HepG2 (cell line): Measurements from ENCODE around the gene STPG2. TPM values are rescaled to one million over a fixed set of nuclear protein-coding genes. Genes with fewer than 3 reads are reported as not detected.
"Not testable (repeated sequence)": the region's sequence is repeated elsewhere in the genome, so short reads cannot be mapped to it uniquely, and the experiment has no call there.

Experiments
- ATAC-seq: fragments of 200-7000 bp; cut with Tn5 transposase; 3 replicates; pipeline ENCODE4 v1.9.1; 2020; ENCODE audit warnings: mild to moderate bottlenecking, moderate library complexity
- BruUV-seq: library from RNA; stranded (reverse); fragments of 400-500 nt; replicated peaks from 2 replicates; lab custom pipeline; 2021; lab: Mats Ljungman, UMichigan
- CTCF ChIA-PET: fragments of 300-600 bp; formaldehyde crosslinking; extraction: SDS; loops from one replicate; lab custom pipeline; 2021; ENCODE audit warnings: low total read pairs, inconsistent platforms, low intra/inter-chr PET ratio; lab: Yijun Ruan, JAX
- POLR2A ChIA-PET: fragments of 350-600 bp; sonication (Branson Sonifier 250); formaldehyde crosslinking; loops from one replicate; lab custom pipeline; 2020; ENCODE audit warnings: antibody characterized with exemption, inconsistent platforms; lab: Yijun Ruan, JAX
- DNase-seq: peaks from one replicate; pipeline ENCODE4 v3.0.0-alpha.2; 2015; ENCODE audit warnings: low spot score
- FAIRE-seq: peaks from 3 replicates; lab custom pipeline; 2011; peaks lifted over from hg19 to GRCh38; lab: Jason Lieb, UNC
- H2AFZ ChIP-seq: one replicate; pipeline ENCODE4 v1.6.1; 2011; ENCODE audit warnings: low read length, inconsistent platforms
- H3K27ac ChIP-seq: fragments of 300-600 bp; 3 replicates; pipeline ENCODE4 v1.8.0; 2011; ENCODE audit warnings: mixed run types, mild to moderate bottlenecking, mixed read lengths, low read length, inconsistent platforms; ENCODE audit not compliant: insufficient read depth; ENCODE audit errors: extremely low read length
- H3K27me3 ChIP-seq, 2 experiments: fragments of 200-600 bp in 1 of 2; 2 replicates in 1 of 2; 3 replicates in 1 of 2; pipeline versions ENCODE4 v1.6.0 to v1.8.0; 2011; ENCODE audit warnings: low read length in 2 of 2, mild to moderate bottlenecking in 2 of 2, moderate library complexity in 2 of 2, inconsistent platforms in 1 of 2; ENCODE audit not compliant: insufficient read depth in 2 of 2, control insufficient read depth in 1 of 2
- H3K36me3 ChIP-seq, 2 experiments: fragments of 200-600 bp in 1 of 2; replicated peaks in 1 of 2; 2 replicates in 1 of 2; 3 replicates in 1 of 2; pipeline versions ENCODE4 v1.5.1 to v1.8.0; 2011; ENCODE audit warnings: low read length in 2 of 2, inconsistent platforms in 1 of 2; ENCODE audit not compliant: insufficient read depth in 2 of 2, control insufficient read depth in 1 of 2
- H3K4me1 ChIP-seq: 2 replicates; pipeline ENCODE4 v1.5.1; 2012; ENCODE audit warnings: low read length, inconsistent platforms; ENCODE audit not compliant: insufficient read depth
- H3K4me2 ChIP-seq: 2 replicates; pipeline ENCODE4 v1.6.0; 2011; ENCODE audit warnings: low read depth, low read length, inconsistent platforms
- H3K4me3 ChIP-seq, 3 experiments: fragments of 200-600 bp in 1 of 3; sonication (generic), shearing (Covaris generic) in 1 of 3; replicated peaks in 1 of 3; 2 replicates each; pipeline ENCODE4 v1.5.1; 2011 to 2016; ENCODE audit warnings: low read length in 3 of 3, inconsistent platforms in 2 of 3, low read depth in 2 of 3, mild to moderate bottlenecking in 2 of 3, control low read depth in 1 of 3, mixed read lengths in 1 of 3; ENCODE audit not compliant: insufficient read depth in 1 of 3
- H3K79me2 ChIP-seq: one replicate; pipeline ENCODE4 v1.6.1; 2011; ENCODE audit warnings: low read length, inconsistent platforms; ENCODE audit not compliant: insufficient read depth
- H3K9ac ChIP-seq: 2 replicates; pipeline ENCODE4 v1.6.0; 2011; ENCODE audit warnings: mild to moderate bottlenecking, low read depth, low read length, inconsistent platforms; ENCODE audit not compliant: insufficient read depth
- H3K9me3 ChIP-seq: 2 replicates; pipeline ENCODE4 v1.5.1; 2012; ENCODE audit warnings: mild to moderate bottlenecking, low read length
- H4K20me1 ChIP-seq: 2 replicates; pipeline ENCODE4 v1.6.0; 2011; ENCODE audit warnings: inconsistent platforms, mild to moderate bottlenecking, low read length, moderate library complexity; ENCODE audit not compliant: insufficient read depth
- CCDC6 ChIP-seq: sonication (generic); formaldehyde crosslinking; IDR thresholded peaks from 2 replicates; pipeline ENCODE4 v1.8.1; 2022; ENCODE audit warnings: mild to moderate bottlenecking, missing genetic modification reagents, moderate library complexity
- HDAC2 ChIP-seq: sonication (generic); formaldehyde crosslinking; IDR thresholded peaks from 2 replicates; pipeline ENCODE4 v1.4.0; 2020; ENCODE audit warnings: missing genetic modification reagents
- KAT7 ChIP-seq: IDR thresholded peaks from 2 replicates; pipeline ENCODE4 v1.6.1; 2018; ENCODE audit warnings: borderline replicate concordance, missing compliant biosample characterization
- NFRKB ChIP-seq: fragments of 450-650 bp; IDR thresholded peaks from 2 replicates; pipeline ENCODE4 v1.6.1; 2017
- SRY ChIP-seq: sonication (generic); formaldehyde crosslinking; IDR thresholded peaks from 2 replicates; pipeline ENCODE4 v1.8.0; 2022; ENCODE audit warnings: mild to moderate bottlenecking, missing genetic modification reagents
- ZNF17 ChIP-seq: sonication (generic); formaldehyde crosslinking; IDR thresholded peaks from 2 replicates; pipeline ENCODE4 v1.5.0; 2020; ENCODE audit warnings: mild to moderate bottlenecking, missing genetic modification reagents
- ZNF558 ChIP-seq: sonication (generic); formaldehyde crosslinking; IDR thresholded peaks from 2 replicates; pipeline ENCODE4 v1.9.0; 2022; ENCODE audit warnings: mild to moderate bottlenecking, missing genetic modification reagents, borderline replicate concordance
- ZNF775 ChIP-seq: sonication (generic); formaldehyde crosslinking; IDR thresholded peaks from 2 replicates; pipeline ENCODE4 v1.4.0; 2020; ENCODE audit warnings: missing genetic modification reagents, mild to moderate bottlenecking, moderate library complexity, borderline replicate concordance
- WGBS: methylation state at CpG from one replicate; pipeline ENCODE4 v1.1.6; 2017; ENCODE audit warnings: low lambda C conversion rate; 5-methylcytosine and 5-hydroxymethylcytosine counted together
- in situ Hi-C: cut with HindIII; loops from 2 replicates; pipeline ENCODE4 v1.10.0; 2017; ENCODE audit warnings: low pct_unique_long_range_greater_than_20kb; ENCODE audit not compliant: extremely low pct_ligation_motif_present
- intact Hi-C: fragments of 100-400 bp; cut with micrococcal nuclease; formaldehyde crosslinking; loops from one replicate; pipeline ENCODE4 v1.10.0; 2022; ENCODE audit not compliant: unreplicated experiment
- polyA plus RNA-seq, 8 experiments: library from polyadenylated mRNA; depleted of rRNA in 3 of 8; stranded (reverse) in 7 of 8; unstranded in 1 of 8; fragments of >200 nt; fragmentation: Illumina TruSeq in 4 of 8; extraction: Trizol in 4 of 8; gene quantifications; 2 replicates each; pipeline versions ENCODE4 v1.2.1 to v1.2.3, GENCODE V29; 2011 to 2016; ENCODE audit warnings: low read depth in 4 of 8, missing spikeins in 1 of 8, mixed read lengths in 1 of 8; ENCODE audit not compliant: insufficient read depth in 1 of 8
- total RNA-seq, 5 experiments: library from RNA; depleted of rRNA; stranded (reverse); fragments of >200 nt; fragmentation: Illumina TruSeq; extraction: Trizol; gene quantifications; 2 replicates each; pipeline ENCODE4 v1.2.3, GENCODE V29; 2016; ENCODE audit warnings: low read depth in 1 of 5
- TF ChIP-seq, protein P1 (sequence below): sonication (generic); formaldehyde crosslinking; IDR thresholded peaks from 2 replicates; pipeline ENCODE4 v1.9.0; 2022; ENCODE audit warnings: low read depth, missing genetic modification reagents
- TF ChIP-seq, protein P2 (sequence below): sonication (generic); formaldehyde crosslinking; conservative IDR thresholded peaks from 2 replicates; pipeline ENCODE4 v1.4.0; 2020; ENCODE audit warnings: missing genetic modification reagents
- TF ChIP-seq, protein P3 (sequence below): sonication (generic); formaldehyde crosslinking; IDR thresholded peaks from 2 replicates; pipeline ENCODE4 v1.5.1; 2020; ENCODE audit warnings: missing genetic modification reagents, mild to moderate bottlenecking, borderline replicate concordance

The STPG2 gene
- total and polyA plus RNA-seq, 2 of the 13 experiments (the other 11 are each of a cell fraction or from before 2014, with no cell fraction given), result 0.07 TPM; not detected in 1

DNA sequence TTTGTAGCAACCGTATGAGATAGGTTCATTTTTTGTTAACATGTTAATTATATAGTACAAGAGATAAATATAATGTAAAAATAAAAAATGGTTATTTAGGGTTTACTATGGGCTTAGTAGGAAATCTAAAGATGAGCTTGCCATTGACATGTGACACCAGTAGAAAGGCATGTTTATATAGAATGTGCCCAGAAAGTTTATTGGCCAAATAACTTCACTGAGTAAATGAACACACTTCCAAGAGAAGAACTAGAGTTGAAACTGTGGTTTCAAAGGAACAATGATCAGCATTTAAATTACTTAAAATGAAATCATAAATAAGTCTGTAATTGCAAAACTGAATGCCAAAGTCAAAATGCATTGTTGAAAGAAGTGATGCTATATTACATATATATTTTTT, 503.3 kb downstream of the STPG2 start:
- Histone ChIP-seq H3K4me2 (no peak overlapping the region), H4K20me1 (no peaks in the 10 kb centered on the region), H3K79me2 (no peaks in the 10 kb centered on the region), H3K36me3 (no peaks in the 10 kb centered on the region), H3K9me3 (no peaks in the 10 kb centered on the region), H3K9ac (no peak overlapping the region), H2AFZ (no peak overlapping the region), H3K4me1 (no peaks in the 10 kb centered on the region), H3K27ac (no peak overlapping the region), H3K27me3 (no peaks in the 10 kb centered on the region), H3K4me3 (no peak overlapping the region)
- intact Hi-C loops, result no loop called here
- CTCF ChIA-PET, result no interaction called here
- WGBS, result 51% methylated on average over 1 of the region's 1 CpG
- no peak for ATAC-seq
- in situ Hi-C loops, result no loop called here
- TF ChIP-seq, protein P1, sequence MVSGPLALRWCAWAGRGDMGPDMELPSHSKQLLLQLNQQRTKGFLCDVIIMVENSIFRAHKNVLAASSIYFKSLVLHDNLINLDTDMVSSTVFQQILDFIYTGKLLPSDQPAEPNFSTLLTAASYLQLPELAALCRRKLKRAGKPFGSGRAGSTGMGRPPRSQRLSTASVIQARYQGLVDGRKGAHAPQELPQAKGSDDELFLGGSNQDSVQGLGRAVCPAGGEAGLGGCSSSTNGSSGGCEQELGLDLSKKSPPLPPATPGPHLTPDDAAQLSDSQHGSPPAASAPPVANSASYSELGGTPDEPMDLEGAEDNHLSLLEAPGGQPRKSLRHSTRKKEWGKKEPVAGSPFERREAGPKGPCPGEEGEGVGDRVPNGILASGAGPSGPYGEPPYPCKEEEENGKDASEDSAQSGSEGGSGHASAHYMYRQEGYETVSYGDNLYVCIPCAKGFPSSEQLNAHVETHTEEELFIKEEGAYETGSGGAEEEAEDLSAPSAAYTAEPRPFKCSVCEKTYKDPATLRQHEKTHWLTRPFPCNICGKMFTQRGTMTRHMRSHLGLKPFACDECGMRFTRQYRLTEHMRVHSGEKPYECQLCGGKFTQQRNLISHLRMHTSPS, result no peak
- TF ChIP-seq ZNF558 (CRISPR knock-in tag) (no peak), ZNF17 (no peak), HDAC2 (no peak), KAT7 (CRISPR knock-in tag) (no peak), CCDC6 (CRISPR knock-in tag) (no peak), NFRKB (no peak), SRY (no peak), ZNF775 (CRISPR knock-in tag) (no peak)
- TF ChIP-seq, protein P2, sequence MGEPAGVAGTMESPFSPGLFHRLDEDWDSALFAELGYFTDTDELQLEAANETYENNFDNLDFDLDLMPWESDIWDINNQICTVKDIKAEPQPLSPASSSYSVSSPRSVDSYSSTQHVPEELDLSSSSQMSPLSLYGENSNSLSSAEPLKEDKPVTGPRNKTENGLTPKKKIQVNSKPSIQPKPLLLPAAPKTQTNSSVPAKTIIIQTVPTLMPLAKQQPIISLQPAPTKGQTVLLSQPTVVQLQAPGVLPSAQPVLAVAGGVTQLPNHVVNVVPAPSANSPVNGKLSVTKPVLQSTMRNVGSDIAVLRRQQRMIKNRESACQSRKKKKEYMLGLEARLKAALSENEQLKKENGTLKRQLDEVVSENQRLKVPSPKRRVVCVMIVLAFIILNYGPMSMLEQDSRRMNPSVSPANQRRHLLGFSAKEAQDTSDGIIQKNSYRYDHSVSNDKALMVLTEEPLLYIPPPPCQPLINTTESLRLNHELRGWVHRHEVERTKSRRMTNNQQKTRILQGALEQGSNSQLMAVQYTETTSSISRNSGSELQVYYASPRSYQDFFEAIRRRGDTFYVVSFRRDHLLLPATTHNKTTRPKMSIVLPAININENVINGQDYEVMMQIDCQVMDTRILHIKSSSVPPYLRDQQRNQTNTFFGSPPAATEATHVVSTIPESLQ (CRISPR knock-in tag), result no peak
- TF ChIP-seq, protein P3, sequence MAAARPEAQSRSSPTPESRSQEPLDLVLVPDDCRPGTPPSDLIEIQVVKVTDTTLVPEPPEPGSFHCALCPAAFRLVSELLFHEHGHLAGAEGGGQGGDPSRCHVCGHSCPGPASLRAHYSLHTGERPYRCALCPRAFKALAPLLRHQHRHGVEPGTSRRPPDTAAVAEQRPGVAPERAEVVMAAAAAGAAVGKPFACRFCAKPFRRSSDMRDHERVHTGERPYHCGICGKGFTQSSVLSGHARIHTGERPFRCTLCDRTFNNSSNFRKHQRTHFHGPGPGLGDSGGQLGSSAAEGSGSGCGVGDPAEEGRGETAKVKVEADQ (CRISPR knock-in tag), result no peak
- FAIRE-seq, result no peak
- no peak for DNase-seq
- POLR2A ChIA-PET, result no interaction called here
- no TSS peak for BruUV-seq

DNA sequence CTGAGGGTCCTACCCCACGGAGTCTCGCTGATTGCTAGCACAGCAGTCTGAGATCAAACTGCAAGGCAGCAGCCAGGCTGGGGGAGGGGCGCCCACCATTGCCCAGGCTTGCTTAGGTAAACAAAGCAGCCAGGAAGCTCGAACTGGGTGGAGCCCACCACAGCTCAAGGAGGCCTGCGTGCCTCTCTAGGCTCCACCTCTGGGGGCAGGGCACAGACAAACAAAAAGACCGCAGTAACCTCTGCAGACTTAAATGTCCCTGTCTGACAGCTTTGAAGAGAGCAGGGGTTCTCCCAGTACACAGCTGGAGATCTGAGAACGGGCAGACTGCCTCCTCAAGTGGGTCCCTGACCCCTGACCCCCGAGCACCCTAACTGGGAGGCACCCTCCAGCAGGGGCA, 509.4 kb downstream of the STPG2 start:
- CTCF ChIA-PET, H3K4me2 ChIP-seq, H3K27ac ChIP-seq, H3K36me3 ChIP-seq, BruUV-seq, FAIRE-seq, H2AFZ ChIP-seq, in situ Hi-C loops, DNase-seq, H3K9me3 ChIP-seq, H3K4me3 ChIP-seq, H4K20me1 ChIP-seq, H3K4me1 ChIP-seq, H3K27me3 ChIP-seq, H3K9ac ChIP-seq, ATAC-seq, POLR2A ChIA-PET, H3K79me2 ChIP-seq, intact Hi-C loops: not testable (repeated sequence)
- 0% methylated on average over 4 of the region's 8 CpGs for WGBS
